CD4-positive, alpha-beta T cell treated with Interleukin-6 for 4 hours (primary cell): Measurements from ENCODE around the gene ERBB4.
"Not testable (repeated sequence)": the region's sequence is repeated elsewhere in the genome, so short reads cannot be mapped to it uniquely, and the experiment has no call there.

Source experiments
- DNase-seq: peaks from one replicate; pipeline ENCODE4 v3.0.0-alpha.2; 2020; ENCODE audit warnings: mixed read lengths

The ERBB4 gene

DNA sequence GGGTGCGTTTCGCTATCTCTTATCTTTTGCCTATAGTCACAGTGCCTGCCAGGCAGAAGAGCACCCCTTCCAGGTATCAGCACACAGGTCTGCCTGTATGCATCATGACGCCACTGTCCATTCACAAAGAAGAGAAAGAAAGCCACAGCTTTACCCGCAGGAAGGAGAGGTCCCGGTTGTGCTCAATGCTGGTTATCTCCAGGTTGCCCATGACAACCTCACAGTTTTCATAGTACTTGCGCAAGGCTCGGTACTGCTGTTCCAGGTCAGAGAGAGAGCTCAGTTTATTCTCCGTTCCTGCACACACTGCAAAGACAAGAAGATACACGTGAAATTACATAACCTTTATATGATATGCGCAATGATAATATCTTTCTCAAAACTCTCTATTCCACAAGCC, 414.0 kb downstream of the ERBB4 start:
- no peak for DNase-seq

DNA sequence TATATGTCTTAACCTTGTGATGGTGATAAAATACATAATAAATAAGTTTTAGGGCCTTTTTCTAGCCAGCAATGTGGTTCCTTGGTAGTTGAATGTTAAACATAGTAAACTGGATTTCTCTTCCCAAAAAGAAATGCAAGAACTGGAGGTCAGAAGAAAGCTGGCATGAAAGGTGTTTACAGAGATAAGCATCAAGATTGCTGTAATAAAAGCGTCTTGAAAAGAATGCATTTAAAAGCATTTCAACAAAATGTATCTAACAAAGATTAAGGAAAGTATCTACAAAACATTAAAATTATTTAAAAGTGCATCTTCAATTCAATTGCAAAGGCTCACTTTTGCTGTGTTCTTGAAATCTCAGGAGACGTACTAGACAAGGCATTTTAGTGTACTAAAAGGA, 419.0 kb downstream of the ERBB4 start:
- no peak for DNase-seq

DNA sequence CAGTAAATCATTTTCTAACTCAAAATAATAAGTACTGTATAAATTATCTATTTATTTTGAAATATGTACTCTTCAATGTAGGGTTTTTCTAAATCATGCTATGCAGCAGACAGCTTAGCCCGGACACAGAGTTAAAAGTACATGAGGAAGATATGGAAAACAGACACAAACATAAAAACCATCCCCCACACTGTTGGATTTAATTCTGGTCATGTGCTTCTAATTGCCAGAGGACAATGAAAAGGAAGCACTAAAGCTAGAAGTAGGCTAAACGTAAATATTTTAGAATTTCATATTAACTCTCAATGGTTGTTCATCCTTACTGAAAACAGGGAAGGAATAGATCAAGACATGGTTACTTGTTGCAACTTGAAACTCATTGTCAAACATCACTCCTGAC, 420.7 kb downstream of the ERBB4 start:
- no peak for DNase-seq

DNA sequence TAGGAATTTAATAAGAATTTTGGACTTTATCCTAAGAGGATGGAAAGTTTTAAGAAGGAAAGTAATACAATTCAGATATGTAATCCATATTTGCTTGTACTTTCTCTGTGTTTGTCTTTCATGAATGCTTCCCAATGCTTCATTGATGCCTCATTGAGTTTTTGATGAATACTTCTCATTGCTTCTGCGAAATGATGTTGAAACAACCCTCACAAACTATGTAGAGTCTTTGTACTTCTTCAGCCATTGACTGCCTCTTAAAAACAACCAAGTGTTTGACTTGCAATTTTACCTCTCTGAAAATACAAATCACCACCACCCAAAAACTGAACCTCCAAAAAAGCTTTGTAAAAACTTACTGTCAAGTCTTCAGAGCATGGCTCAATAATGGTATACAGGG, 424.1 kb downstream of the ERBB4 start:
- DNase-seq = no peak

DNA sequence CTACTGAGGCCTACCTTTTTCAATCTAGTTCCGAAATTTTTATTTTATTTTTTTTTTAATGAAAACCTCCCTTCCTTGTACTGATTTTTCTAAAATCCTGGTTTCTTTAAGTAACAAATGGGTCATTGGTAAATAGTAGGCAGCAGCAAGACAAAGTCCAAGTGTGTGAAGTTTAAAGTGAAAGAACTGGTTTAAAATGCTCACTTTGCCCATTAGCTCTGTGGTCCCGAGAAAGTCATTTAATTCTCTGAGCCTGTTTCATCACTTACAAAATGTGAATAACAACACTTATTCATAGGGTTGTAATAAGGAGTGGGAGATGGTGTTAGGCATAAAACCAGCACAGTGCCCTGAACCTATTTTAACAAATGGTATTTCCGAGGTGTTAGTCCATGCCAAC, 426.2 kb downstream of the ERBB4 start:
- no peak for DNase-seq

DNA sequence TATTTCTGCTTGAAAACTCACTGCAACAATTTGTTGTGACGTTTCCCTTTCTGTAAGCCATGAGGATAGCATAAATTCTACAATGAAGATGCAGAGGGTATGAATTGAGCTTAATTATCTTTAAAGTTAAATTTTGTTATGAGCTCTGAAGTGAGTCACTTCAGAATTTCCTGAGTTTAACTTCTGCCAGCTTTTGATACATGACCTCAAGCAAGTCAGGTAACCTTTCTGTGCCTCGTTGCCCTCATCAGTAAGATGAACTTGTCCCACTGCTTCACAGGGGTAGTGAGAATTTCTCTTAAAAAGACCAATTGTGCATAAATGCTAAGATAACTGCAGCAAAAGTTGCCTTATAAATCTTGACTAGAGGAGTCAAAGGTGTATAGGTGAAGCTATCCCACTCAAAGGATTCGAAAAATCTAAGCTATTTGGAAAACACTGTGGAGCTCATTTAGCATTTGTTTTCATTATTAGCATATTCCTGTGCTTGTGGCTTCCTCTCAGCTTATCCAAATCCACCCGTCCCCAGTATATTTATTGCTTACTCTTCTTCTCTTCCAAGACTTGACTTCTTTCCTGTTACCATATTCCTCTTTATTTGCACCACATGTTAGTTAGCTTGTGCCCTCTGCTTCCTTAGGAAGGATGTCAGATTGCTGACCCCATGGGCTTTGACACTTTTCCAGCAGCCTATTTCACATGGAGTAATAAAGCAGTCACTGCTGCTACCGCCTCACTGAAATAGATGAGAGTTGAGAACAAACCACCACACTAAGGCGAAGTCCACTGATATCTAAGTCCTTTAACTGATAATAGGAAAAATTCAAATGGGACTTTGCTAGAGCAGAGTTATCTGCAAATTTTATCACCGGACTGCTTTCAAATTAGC, 428.6 kb downstream of the ERBB4 start:
- no peak for DNase-seq

DNA sequence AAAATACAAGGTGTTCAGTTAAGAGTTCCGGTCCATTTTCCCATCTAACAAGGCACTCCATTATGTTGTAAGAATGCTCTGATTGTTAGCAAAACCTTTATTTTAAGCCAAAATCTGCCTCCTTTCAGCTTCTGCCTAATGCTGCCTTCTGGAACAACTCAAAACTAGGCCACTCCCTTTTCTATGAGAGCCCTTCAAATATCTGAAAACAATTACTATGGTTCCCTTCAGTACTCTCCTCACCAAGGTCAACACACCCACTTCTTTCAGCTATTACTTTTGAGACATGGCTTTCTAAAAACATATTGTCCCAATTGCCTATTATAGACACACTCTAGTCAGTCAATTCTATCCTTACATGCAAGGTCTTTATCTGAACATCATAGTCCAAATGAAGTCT, 429.4 kb downstream of the ERBB4 start:
- no peak for DNase-seq

DNA sequence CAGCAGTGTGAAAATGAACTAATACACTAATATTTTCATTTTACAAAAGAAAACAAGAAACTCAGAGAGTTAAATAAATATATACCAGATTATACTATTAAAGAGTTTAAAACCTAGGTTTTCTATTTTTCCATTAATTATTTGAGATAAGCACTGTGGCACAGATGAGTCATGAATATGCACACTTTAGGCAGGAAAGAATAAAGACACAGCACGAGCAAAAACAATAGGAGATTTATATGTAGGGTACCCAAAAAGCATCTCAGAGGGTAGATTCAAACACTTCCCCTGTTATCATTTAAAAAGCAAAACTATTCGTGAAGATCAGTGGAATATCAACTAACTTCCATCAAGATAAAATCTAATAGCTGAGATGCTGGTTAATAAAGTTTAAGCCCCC, 430.6 kb downstream of the ERBB4 start:
- no peak for DNase-seq

DNA sequence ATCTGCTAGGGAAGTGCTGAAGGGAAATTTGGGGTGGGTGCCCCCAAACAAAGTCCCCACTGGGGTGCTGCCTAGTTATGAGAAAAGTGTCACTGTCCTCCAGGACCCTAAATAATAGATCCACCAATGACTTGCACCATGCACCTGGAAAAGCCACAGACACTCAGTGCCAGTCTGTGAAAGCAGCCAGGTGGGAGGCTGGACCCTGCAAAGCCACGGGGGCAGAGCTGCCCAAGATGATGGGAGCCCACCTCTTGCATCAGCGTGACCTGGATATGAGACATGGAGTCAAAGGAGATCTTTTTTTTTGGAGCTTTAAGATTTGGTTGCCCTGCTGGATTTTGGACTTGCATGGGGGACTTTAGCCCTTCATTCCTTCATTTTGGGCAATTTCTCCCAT, 431.6 kb downstream of the ERBB4 start:
- DNase-seq = no peak

DNA sequence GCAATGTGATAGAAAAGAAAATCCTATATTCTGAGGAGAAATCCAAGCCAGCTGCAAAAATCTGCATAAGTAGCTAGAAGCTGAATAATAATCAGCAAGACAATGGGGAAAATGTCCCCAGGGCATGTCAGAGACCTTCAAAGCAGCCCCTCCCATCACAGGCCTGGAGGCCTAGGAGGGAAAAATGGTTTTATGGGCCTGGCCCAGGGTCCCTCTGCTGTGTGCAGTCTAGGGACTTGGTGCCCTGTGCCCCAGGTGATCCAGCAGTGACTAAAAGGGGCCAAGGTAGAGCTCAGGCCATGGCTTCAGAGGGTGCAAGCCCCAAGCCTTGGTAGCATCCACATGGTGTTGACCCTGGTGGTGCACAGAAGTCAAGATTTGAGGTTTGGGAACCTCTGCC, 432.1 kb downstream of the ERBB4 start:
- not testable (repeated sequence) for DNase-seq

DNA sequence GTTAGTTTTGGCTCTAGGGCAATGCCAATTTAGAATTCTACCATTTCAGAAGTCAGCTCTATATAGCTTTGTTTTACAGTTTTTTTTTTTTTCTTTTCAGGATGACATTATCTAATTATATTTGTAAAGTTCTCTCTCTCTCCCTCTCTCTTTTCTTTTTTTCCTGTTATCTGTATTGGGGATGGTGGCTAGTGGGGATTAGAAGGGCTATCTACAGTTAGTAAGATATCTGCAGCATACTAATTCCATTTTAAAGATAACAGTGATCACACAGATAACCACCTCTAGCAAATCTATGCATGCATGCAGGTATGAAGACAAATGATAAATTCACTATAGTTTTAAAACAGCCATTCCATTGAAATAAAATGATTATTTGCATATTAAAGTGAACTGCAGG, 438.9 kb downstream of the ERBB4 start:
- DNase-seq = no peak

DNA sequence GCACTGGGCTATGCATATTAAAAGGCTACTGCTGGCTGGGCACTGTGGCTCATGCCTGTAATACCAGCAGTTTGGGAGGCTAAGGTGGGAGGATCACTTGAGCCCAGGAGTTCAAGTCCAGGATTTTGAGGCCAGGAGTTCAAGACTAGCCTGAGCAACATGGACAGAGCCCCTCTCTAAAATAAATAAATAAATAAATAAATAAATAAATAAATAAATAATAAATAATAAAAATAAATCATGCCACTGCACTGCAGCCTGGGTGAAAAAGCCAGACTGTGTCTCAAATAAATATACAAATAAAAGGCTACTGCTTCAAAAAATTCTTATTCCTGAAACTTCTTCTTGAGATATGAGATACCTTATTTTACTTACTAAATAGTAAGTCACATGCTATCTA, 439.6 kb downstream of the ERBB4 start:
- DNase-seq = no peak

DNA sequence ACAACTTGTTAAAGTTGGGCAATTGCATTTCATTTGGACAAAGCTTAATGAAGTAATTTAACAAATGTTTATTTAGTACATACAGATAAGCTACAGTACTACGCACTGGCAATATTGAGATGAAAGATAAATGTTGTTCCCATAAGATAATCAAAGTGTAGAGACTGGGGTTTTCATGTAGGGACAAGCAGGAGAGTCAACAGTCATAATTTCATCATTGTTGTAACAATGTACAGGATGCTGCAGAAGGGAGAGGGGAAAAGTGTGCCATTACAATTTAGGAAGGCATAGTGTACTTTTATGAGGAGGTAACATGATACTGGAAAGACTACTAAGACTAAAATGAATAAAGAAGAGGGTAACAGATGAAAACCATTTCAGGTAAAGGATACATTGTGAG, 441.6 kb downstream of the ERBB4 start:
- DNase-seq = no peak

DNA sequence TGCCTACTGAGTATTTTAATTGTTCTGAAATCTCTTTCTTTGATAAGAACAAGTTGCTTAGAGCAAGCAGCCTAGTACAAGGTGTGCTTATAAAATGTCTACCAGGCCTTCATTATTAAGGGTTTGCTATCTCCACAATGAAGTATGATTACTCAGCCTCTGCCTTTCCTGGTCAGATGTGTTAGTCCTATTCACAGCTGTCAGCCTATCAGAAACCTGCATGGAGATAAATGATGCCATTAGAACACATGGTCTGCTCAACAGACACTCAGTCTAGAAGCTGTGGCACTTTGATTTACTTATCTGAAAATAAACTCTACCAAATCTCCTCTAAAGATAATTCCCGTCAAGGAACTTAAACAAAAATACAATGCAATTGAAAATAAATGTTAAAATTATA, 448.7 kb downstream of the ERBB4 start:
- no peak for DNase-seq

DNA sequence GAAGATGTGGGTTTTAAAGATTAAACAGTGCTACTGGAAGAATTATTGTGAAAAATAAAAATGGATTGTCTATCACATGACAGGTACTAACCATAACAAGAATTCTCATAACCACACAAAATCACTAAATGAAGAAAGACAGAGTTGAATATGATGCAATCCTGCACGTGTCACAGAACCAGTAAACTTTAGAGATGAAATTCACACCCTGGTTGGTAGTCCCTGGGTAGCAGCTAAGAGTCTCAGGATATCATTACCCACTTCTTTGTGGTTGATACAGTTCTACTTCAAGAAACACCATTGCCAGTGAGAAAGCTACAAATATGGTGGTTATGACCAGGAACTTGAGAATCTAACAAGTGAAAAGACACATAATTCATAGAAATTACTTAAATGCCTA, 450.2 kb downstream of the ERBB4 start:
- no peak for DNase-seq

DNA sequence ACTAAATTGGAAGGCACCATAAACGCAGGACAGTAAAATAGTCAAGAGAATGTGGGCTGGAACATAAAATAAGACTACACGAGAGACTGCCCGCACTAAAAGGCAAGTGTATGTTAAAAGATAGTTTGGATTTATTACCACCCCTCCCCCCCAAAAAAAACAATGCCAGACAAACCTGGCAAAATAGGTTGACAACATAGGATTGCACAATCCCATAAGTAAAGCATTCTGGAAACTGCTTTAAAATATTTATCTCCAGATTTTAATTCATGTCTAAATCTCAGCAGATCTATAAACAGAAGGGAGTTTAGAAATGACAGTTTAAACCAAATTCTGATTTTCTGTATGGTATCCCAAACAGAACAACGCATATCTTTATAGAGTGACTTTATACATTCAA, 455.1 kb downstream of the ERBB4 start:
- DNase-seq = no peak

DNA sequence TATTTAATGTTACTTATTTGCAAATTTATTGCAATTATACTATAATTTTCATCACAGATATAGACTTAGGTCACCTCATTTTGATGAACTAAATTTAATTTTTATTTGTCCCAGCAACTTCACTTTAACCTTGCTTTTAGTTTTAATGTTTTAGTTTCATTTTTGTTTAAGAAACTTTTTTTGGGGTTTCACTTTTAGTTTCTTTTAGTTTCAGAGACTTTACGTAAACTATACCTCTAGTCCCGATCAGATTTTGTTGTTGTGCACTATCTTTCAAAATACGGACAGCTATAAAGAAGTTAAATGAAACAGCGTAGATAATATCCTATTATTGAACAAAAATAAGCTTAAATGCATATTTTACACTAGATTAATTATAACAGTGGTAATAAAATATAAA, 460.5 kb downstream of the ERBB4 start:
- no peak for DNase-seq

DNA sequence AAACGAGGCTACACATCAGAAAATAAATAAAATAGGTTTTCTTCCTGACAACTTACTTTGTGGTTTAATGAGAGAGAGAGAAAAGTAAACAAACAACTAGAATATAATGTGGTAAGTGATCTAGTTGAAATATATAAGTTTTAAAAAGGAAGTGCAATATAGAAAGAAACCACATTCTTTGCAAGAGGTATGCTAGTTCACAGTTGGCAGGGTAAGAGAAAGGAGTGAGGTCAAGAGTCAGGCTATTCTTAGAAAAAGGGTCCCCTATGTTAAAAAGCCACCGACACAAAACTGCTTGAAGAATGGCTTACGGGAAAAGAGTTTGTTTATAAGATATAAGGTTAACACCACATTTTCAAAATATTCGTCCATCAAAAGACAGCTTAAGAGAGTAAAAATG, 462.1 kb downstream of the ERBB4 start:
- no peak for DNase-seq

DNA sequence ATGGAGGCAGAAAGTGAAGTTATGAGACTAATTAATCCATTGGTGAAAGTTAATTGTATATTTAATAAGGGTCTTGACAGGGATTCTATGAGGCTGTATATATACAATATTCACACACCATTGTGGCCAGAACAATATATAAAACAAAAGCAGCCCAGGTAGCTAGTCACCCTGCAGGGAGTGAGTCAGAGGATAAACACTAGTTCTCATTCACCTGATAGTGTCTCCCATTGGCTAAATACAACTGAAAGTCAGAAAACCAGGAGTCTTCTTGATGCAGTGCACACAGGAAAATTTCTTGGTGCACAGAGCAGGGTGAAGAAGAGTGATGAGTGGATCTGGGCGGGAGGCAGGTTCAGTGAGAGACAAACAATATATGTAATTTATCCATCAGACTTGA, 465.2 kb downstream of the ERBB4 start:
- DNase-seq = no peak

DNA sequence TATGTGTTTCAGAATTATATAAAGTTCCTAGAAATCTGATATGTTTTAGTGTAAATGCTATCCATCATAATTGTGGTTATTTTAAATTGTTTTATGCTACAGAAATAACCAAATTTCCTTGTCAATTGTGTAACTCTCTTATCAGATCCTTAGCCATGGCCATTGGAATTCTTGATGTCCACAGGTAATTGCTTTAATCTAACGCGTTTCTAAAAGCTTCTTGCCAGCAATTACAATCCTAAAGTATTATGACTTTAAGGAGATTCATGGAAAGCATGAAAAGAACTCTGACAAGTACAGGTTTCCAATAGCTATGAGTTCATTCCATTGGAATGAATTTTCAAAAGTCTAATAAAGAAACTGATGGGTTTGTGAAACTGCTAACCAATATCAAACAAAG, 472.1 kb downstream of the ERBB4 start:
- no peak for DNase-seq

DNA sequence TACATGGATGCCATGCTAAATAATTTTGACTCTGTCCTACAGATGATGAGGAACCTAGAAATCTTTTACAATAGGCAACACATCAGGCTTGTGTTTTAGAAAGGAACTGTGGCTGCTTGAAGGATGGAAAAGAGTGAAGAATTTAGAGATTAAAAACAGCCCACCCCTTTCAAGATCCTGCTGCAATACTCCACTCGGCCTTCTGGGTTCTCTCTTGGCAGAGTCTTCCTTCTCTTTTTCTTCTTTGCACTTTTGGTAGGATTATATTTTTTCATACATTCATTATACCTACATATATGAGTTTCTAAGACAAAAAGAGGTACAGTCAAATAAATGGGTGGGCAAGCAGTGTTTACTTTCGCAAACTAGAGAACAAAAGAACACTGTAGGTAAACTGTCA, 474.3 kb downstream of the ERBB4 start:
- DNase-seq = no peak

DNA sequence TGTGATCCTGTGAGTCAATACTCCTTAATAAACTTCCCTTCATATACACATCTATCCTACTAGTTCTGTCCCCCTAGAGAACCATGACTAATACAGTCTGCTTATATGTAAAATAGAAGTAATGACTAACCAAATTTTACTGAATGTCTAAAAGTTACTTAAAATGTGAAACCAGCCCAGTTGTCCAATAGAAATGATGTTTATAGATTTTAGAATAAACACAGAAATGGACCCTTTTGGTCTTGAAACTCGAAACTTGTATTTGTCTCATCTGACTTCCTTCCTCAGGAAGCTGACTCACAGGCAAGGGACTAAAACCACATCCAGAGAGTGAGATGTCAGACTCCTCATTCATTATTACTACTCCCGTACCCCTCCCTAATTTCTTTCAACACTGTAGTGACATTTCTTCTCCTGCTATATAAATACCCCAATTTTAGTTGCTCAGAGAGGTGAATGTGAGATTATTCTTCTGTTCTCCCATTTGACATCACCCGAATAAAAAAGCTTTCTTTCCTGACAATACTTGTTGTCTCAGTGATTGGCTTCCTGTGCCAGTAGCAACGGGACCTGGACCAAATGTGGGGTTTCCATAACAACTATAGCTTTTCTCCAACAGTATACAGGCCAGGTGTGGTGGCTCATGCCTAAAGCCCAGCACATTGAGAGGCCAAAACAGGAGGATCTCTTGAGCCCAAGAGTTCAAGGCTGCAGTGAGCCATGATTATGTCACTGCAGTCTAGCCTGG, 486.0 kb downstream of the ERBB4 start:
- no peak for DNase-seq

DNA sequence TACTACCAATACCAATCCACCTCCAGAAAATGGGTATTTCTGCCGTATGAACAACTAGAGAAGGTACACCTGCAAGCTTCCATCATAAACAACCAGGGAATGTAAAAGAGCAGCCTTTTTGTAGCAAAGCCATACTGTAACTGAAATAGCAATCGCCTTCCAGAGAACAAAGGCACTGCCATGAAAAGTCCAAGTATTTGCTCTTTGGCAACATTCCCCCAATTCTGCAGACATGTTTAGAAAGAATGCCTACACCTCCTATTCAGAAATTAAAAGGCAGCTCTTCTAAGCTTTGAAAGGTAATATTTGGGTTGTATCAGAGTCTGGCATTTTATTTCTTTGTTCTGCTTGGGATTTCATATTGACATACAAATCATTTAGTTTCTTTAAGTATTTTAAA, 487.7 kb downstream of the ERBB4 start:
- DNase-seq = no peak

DNA sequence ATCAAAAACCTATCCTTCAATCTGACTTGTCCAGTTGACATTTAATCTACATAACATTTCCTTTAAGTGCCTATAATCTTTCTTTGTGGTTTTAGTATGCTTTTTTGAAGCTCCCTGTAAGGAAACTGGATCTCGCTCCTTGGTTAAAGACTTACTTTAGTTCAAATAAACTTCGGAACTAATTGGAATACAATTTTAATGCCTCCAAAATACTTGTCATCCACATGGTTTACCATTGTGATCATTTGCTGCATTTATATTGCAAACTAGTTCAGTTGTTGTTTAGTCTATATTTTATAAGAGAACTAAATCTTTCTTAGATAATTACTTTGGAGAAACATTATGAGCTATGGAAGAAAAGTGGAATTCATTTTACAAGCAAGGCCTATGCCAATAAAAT, 496.0 kb downstream of the ERBB4 start:
- DNase-seq = no peak

DNA sequence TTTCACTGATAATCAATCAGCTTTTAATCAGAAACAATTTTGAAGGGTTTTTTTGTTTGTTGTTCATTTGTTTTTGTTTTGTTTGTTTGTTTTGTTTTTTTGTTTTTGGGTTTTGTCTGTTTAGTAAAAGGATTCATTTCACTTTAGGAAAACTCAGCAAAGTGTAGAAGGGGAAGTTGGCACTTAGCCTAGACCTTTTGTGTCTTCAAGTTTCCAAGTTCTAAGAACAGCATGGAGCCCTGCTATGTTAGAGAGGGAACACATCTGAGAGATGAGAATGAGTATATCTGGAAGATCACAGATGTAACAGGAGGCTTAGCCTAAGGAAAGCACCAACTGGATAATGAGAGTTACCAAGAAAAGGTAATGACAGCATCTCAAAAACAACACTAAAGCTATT, 501.5 kb downstream of the ERBB4 start:
- no peak for DNase-seq
